ENCODE measurements around the gene TTLL5. TPM values are rescaled to one million over a fixed set of nuclear protein-coding genes. Genes with fewer than 3 reads are reported as not detected.

TTLL5 gene
- total RNA-seq, 1 donor from 2014 or later: 29.6 TPM

- Mint-ChIP-seq H3K9me3 (no peaks in the 10 kb centered on the region), H3K27ac (peak overlapping the region; percentile 29), H3K36me3 (ENCODE audit: low read depth) (no peaks in the 10 kb centered on the region), H3K4me1 (ENCODE audit: low read depth) (peaks cover 15% of the 10 kb centered on the region), H3K27me3 (ENCODE audit: low read depth) (peaks cover 22% of the 10 kb centered on the region), H3K4me3 (ENCODE audit: low read depth) (peak overlapping the region; percentile 84)
- intact Hi-C loops (cut with micrococcal nuclease): loop anchor here (10.0 kb wide), 1 partner anchor 168 kb away; the partner anchor contains the start of gene GPATCH2L
- no peak for DNase-seq (ENCODE audit: low spot score)
Measured at GRCh38 chr14:75986439-75986765, 325.4 kb downstream of the TTLL5 start.

GRCh38 chr14:75987201-75987970, 326.3 kb downstream of the TTLL5 start:
- no peaks in the 10 kb centered on the region for H3K9me3 Mint-ChIP-seq
- intact Hi-C loops (cut with micrococcal nuclease): loop anchor here (10.0 kb wide), 1 partner anchor 167 kb away; the partner anchor contains the start of gene GPATCH2L
- no peak overlapping the region for H3K4me3 Mint-ChIP-seq (ENCODE audit: low read depth)
- H3K27ac Mint-ChIP-seq: no peak overlapping the region
- peaks cover 10% of the 10 kb centered on the region for H3K4me1 Mint-ChIP-seq (ENCODE audit: low read depth)
- no peak for DNase-seq (ENCODE audit: low spot score)
- H3K27me3 Mint-ChIP-seq (ENCODE audit: low read depth): peaks cover 22% of the 10 kb centered on the region
- no peaks in the 10 kb centered on the region for H3K36me3 Mint-ChIP-seq (ENCODE audit: low read depth)

DNA sequence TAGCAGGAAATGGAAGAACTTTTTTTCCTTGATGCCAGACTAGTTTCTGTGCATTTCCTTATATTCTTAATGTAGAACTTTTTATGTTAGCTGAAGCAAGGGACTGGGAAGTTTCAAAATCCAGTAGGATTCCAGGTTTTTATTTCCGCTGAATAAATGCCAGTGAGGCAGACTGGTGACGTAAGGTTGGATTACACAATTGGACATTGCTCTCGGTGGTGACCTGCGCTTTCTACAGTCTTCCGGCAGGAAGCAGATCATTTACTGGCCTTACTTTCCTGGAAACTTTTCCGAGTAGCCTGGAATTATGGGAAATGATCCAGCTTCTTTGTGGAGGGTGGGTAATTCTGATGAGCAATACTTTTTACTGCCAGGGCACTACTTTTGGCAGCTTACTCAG, 328.1 kb downstream of the TTLL5 start:
- Mint-ChIP-seq H3K9me3 (no peaks in the 10 kb centered on the region), H3K27ac (no peak overlapping the region), H3K27me3 (ENCODE audit: low read depth) (peaks cover 9% of the 10 kb centered on the region), H3K36me3 (ENCODE audit: low read depth) (no peaks in the 10 kb centered on the region), H3K4me3 (ENCODE audit: low read depth) (no peak overlapping the region), H3K4me1 (ENCODE audit: low read depth) (peaks cover 15% of the 10 kb centered on the region)
- no peak for DNase-seq (ENCODE audit: low spot score)
- intact Hi-C loops (cut with micrococcal nuclease): loop anchor here (10.0 kb wide), 1 partner anchor 166 kb away; the partner anchor contains the start of gene GPATCH2L

- DNase-seq (ENCODE audit: low spot score): no peak
- Mint-ChIP-seq H3K4me1 (ENCODE audit: low read depth) (peaks cover 19% of the 10 kb centered on the region), H3K4me3 (ENCODE audit: low read depth) (no peak overlapping the region), H3K27ac (no peak overlapping the region), H3K9me3 (no peaks in the 10 kb centered on the region), H3K36me3 (ENCODE audit: low read depth) (no peaks in the 10 kb centered on the region), H3K27me3 (ENCODE audit: low read depth) (peaks cover 3% of the 10 kb centered on the region)
- intact Hi-C loops (cut with micrococcal nuclease): no loop called here
Measured at GRCh38 chr14:75990297-75990696, 329.3 kb downstream of the TTLL5 start.

DNA sequence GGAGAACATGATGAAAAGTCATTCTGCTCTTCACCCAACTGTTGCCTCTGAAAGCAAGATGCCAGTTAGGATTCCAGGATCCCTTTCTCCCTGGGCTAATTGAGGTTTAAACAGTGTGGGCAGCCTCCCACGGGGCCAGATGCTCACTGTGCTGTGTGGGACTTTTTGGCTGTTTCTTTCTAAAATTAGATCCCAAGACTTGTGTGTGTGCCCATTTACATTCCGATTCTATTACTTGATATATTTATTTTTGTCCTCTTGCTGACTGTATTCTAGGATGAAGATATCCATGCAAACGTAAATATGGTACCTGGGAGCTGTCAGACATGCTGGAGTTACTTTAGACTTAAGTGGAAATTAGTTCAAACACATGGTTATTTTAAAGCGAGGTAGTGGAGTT, 330.7 kb downstream of the TTLL5 start:
- H3K27ac Mint-ChIP-seq: no peak overlapping the region
- no peaks in the 10 kb centered on the region for H3K9me3 Mint-ChIP-seq
- H3K4me1 Mint-ChIP-seq (ENCODE audit: low read depth): peaks cover 9% of the 10 kb centered on the region
- no peaks in the 10 kb centered on the region for H3K36me3 Mint-ChIP-seq (ENCODE audit: low read depth)
- no peak overlapping the region for H3K4me3 Mint-ChIP-seq (ENCODE audit: low read depth)
- no peaks in the 10 kb centered on the region for H3K27me3 Mint-ChIP-seq (ENCODE audit: low read depth)
- DNase-seq (ENCODE audit: low spot score): no peak
- intact Hi-C loops (cut with micrococcal nuclease): no loop called here

GRCh38 chr14:75993567-75994041, 332.6 kb downstream of the TTLL5 start:
- no peaks in the 10 kb centered on the region for H3K9me3 Mint-ChIP-seq
- no peak overlapping the region for H3K27ac Mint-ChIP-seq
- intact Hi-C loops (cut with micrococcal nuclease): no loop called here
- H3K27me3 Mint-ChIP-seq (ENCODE audit: low read depth): no peaks in the 10 kb centered on the region
- DNase-seq (ENCODE audit: low spot score): no peak
- H3K4me3 Mint-ChIP-seq (ENCODE audit: low read depth): no peak overlapping the region
- no peaks in the 10 kb centered on the region for H3K36me3 Mint-ChIP-seq (ENCODE audit: low read depth)
- H3K4me1 Mint-ChIP-seq (ENCODE audit: low read depth): peaks cover 9% of the 10 kb centered on the region

DNA sequence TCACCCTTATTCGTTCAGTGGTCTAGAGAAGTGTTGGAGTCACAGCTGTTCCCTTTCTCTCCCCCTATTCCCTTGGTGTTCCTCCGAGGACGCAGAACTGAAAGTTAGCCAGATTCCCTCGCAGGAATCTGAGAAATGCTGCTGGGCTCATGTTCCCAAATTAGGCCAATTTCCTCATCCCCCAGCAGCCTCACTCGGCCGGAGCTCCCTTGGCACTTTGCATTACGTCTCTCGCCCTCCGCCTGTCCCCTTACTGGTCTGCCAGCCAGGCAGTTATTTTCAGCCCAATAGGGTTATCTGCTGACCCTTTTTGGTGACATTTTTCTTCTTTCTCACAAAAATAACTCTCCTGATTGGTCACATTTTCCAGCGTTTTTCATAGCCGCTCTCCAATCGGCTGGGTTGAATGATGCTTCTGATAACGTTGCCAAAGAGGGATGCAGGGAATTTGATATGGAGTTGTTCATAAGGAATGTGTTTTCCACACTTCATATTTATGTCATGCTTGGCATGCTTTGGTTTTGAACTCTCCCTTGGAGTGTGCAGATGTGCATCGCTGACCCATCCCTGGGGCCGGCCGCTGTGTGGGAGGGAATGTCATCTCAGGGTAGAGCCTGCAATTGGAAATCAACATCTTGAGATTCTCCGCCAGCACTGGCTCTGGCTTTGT, 334.5 kb downstream of the TTLL5 start:
- peaks cover 9% of the 10 kb centered on the region for H3K4me1 Mint-ChIP-seq (ENCODE audit: low read depth)
- DNase-seq (ENCODE audit: low spot score): no peak

GRCh38 chr14:75996488-75996887, 335.4 kb downstream of the TTLL5 start:
- no peaks in the 10 kb centered on the region for H3K9me3 Mint-ChIP-seq
- H3K4me1 Mint-ChIP-seq (ENCODE audit: low read depth): peaks cover 9% of the 10 kb centered on the region
- DNase-seq (ENCODE audit: low spot score): no peak
- no peaks in the 10 kb centered on the region for H3K27me3 Mint-ChIP-seq (ENCODE audit: low read depth)
- H3K27ac Mint-ChIP-seq: no peak overlapping the region
- H3K4me3 Mint-ChIP-seq (ENCODE audit: low read depth): no peak overlapping the region
- intact Hi-C loops (cut with micrococcal nuclease): no loop called here
- peaks cover 6% of the 10 kb centered on the region for H3K36me3 Mint-ChIP-seq (ENCODE audit: low read depth)

More for the DNA sequence above, 334.5 kb downstream of the TTLL5 start:
- H3K36me3 Mint-ChIP-seq (ENCODE audit: low read depth): no peaks in the 10 kb centered on the region
- no peak overlapping the region for H3K27ac Mint-ChIP-seq
- no peaks in the 10 kb centered on the region for H3K9me3 Mint-ChIP-seq
- intact Hi-C loops (cut with micrococcal nuclease): no loop called here
- no peak overlapping the region for H3K4me3 Mint-ChIP-seq (ENCODE audit: low read depth)
- H3K27me3 Mint-ChIP-seq (ENCODE audit: low read depth): no peaks in the 10 kb centered on the region

DNA sequence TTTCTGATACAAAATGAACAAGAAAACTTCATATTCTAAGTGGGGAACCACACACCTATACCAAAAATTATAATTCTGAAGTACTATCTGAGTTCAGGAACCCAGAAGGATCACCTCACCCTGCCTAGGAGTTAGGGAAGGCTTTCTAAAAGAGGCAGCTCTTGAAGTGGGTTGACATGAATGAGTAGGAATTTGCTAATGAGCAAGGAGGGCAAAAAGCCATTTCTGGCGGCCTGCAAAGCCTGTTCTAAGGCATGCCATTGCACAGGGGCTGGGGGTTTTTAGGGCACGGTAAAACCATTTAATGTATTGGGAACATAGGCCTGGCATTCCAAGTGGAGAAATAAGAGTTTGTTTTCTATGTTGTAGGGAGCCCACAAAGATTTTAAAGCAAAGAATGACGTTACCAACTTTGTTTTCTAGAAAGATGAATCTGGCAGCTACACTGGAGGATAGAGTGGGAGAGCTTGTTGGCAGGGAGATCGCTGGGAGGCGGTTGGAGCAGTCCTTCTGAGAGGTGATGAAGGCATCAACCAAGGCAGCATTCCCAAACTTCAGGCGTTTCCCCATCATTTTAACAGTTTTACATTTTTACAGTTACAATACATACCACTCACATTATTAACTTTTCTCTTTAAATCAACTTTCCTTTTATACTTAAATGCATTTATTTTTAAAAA, 338.6 kb downstream of the TTLL5 start:
- intact Hi-C loops (cut with micrococcal nuclease): no loop called here
- no peaks in the 10 kb centered on the region for H3K27me3 Mint-ChIP-seq (ENCODE audit: low read depth)
- H3K4me1 Mint-ChIP-seq (ENCODE audit: low read depth): no peaks in the 10 kb centered on the region
- peaks cover 13% of the 10 kb centered on the region for H3K36me3 Mint-ChIP-seq (ENCODE audit: low read depth)
- no peak overlapping the region for H3K27ac Mint-ChIP-seq
- no peak overlapping the region for H3K4me3 Mint-ChIP-seq (ENCODE audit: low read depth)
- no peak for DNase-seq (ENCODE audit: low spot score)
- H3K9me3 Mint-ChIP-seq: peaks cover 9% of the 10 kb centered on the region

DNA sequence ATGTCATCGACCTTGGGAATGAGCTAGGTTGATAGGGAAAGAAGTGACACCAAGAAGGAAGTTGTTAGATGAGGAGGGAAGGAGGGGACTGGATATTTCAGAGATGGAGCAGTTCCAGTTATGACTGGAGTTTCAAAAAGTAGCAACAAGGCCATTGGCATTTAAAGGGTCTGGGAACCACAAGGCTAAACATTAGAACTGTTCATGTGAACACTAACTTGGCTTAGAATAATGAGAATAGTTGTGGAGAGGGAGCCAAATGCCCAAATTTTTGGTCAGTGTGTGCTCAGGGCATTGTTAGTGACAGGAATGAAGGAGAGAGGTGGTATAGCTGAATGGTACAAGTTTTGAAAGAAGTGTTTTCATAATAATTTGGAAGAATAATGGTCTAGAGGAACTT, 341.3 kb downstream of the TTLL5 start:
- Mint-ChIP-seq H3K4me1 (ENCODE audit: low read depth) (no peaks in the 10 kb centered on the region), H3K9me3 (peaks cover 14% of the 10 kb centered on the region), H3K27me3 (ENCODE audit: low read depth) (no peaks in the 10 kb centered on the region), H3K4me3 (ENCODE audit: low read depth) (no peak overlapping the region), H3K36me3 (ENCODE audit: low read depth) (peaks cover 13% of the 10 kb centered on the region), H3K27ac (no peak overlapping the region)
- intact Hi-C loops (cut with micrococcal nuclease): no loop called here
- no peak for DNase-seq (ENCODE audit: low spot score)

Measured in activated T-helper 2 cell treated with anti-CD3 and anti-CD28 coated beads, Interferon-gamma antibody, Interleukin-2, Interleukin-4, amounts not matched to agents 10 μg/mL and 5 μg/mL and 100 μg/mL, durations not matched to agents 14 hours and 24 hours and 36 hours (primary cell).